ENCODE data around the gene FOXP1.

The FOXP1 gene

GRCh38 chr3:71180524-71180923 lies 403.0 kb downstream of the FOXP1 start:
- peaks cover 22% of the 10 kb centered on the region for H3K4me1 ChIP-seq (ENCODE audit: insufficient read depth, low read length, severe bottlenecking)
- H3K9ac ChIP-seq (ENCODE audit: low read length) = no peak overlapping the region
- H2AFZ ChIP-seq (ENCODE audit: low read length) = no peak overlapping the region
- H3K9me2 ChIP-seq (ENCODE audit: low read depth, low read length) = no peaks in the 10 kb centered on the region
- H3K27ac ChIP-seq (ENCODE audit: low read depth, low read length, poor library complexity, severe bottlenecking) = no peak overlapping the region
- H3F3A ChIP-seq (ENCODE audit: insufficient read depth, low read length) = no peaks in the 10 kb centered on the region
- H3K4me2 ChIP-seq (ENCODE audit: low read length) = no peak overlapping the region
- H3K9me3 ChIP-seq (ENCODE audit: low read length) = no peaks in the 10 kb centered on the region
- H3K36me3 ChIP-seq (ENCODE audit: insufficient read depth, low read length) = peaks cover 13% of the 10 kb centered on the region; the same call in 1 of the 2 replicates
- no peaks in the 10 kb centered on the region for H4K20me1 ChIP-seq (ENCODE audit: insufficient read depth, low read length)
- no peak for TF ChIP-seq CTCF (IDR thresholded peaks at IDR 0.05; ENCODE audit: low read length)
- no peak for TF ChIP-seq EZH2 (IDR thresholded peaks at IDR 0.05; ENCODE audit: borderline replicate concordance, low read length)
- H3K79me2 ChIP-seq (ENCODE audit: insufficient read depth, low read length) = no peaks in the 10 kb centered on the region
- no peaks in the 10 kb centered on the region for H3K27me3 ChIP-seq (ENCODE audit: insufficient read depth, low read length)
- H3K4me3 ChIP-seq (ENCODE audit: low read depth, low read length, poor library complexity, severe bottlenecking) = no peak overlapping the region

GRCh38 chr3:71177375-71177774 lies 406.2 kb downstream of the FOXP1 start:
- Histone ChIP-seq H2AFZ (ENCODE audit: low read length) (no peak overlapping the region), H3K4me3 (ENCODE audit: low read depth, low read length, poor library complexity, severe bottlenecking) (no peak overlapping the region), H3K27ac (ENCODE audit: low read depth, low read length, poor library complexity, severe bottlenecking) (no peak overlapping the region), H3K27me3 (ENCODE audit: insufficient read depth, low read length) (no peaks in the 10 kb centered on the region), H3K36me3 (ENCODE audit: insufficient read depth, low read length) (peaks cover 35% of the 10 kb centered on the region; the same call in 1 of the 2 replicates), H3K4me1 (ENCODE audit: insufficient read depth, low read length, severe bottlenecking) (no peaks in the 10 kb centered on the region), H3K79me2 (ENCODE audit: insufficient read depth, low read length) (no peaks in the 10 kb centered on the region), H3K4me2 (ENCODE audit: low read length) (no peak overlapping the region), H4K20me1 (ENCODE audit: insufficient read depth, low read length) (no peaks in the 10 kb centered on the region), H3F3A (ENCODE audit: insufficient read depth, low read length) (no peaks in the 10 kb centered on the region), H3K9ac (ENCODE audit: low read length) (no peak overlapping the region), H3K9me3 (ENCODE audit: low read length) (no peaks in the 10 kb centered on the region), H3K9me2 (ENCODE audit: low read depth, low read length) (no peaks in the 10 kb centered on the region)
- TF ChIP-seq CTCF (IDR thresholded peaks at IDR 0.05; ENCODE audit: low read length) = no peak
- no peak for TF ChIP-seq EZH2 (IDR thresholded peaks at IDR 0.05; ENCODE audit: borderline replicate concordance, low read length)

- Histone ChIP-seq H3K36me3 (ENCODE audit: insufficient read depth, low read length) (peaks cover 38% of the 10 kb centered on the region; the same call in 1 of the 2 replicates), H2AFZ (ENCODE audit: low read length) (no peak overlapping the region), H3K9me3 (ENCODE audit: low read length) (no peaks in the 10 kb centered on the region), H3K79me2 (ENCODE audit: insufficient read depth, low read length) (no peaks in the 10 kb centered on the region), H4K20me1 (ENCODE audit: insufficient read depth, low read length) (no peaks in the 10 kb centered on the region), H3K4me1 (ENCODE audit: insufficient read depth, low read length, severe bottlenecking) (no peaks in the 10 kb centered on the region), H3K9me2 (ENCODE audit: low read depth, low read length) (no peaks in the 10 kb centered on the region), H3K27ac (ENCODE audit: low read depth, low read length, poor library complexity, severe bottlenecking) (no peak overlapping the region), H3K4me3 (ENCODE audit: low read depth, low read length, poor library complexity, severe bottlenecking) (no peak overlapping the region), H3K27me3 (ENCODE audit: insufficient read depth, low read length) (no peaks in the 10 kb centered on the region), H3K9ac (ENCODE audit: low read length) (no peak overlapping the region), H3K4me2 (ENCODE audit: low read length) (no peak overlapping the region), H3F3A (ENCODE audit: insufficient read depth, low read length) (no peaks in the 10 kb centered on the region)
- TF ChIP-seq EZH2 (IDR thresholded peaks at IDR 0.05; ENCODE audit: borderline replicate concordance, low read length) (no peak), CTCF (IDR thresholded peaks at IDR 0.05; ENCODE audit: low read length) (no peak)
Observed at GRCh38 chr3:71176366-71176765, 407.2 kb downstream of the FOXP1 start.
